K562 (cell line): ENCODE data around the gene ADGRG1. TPM values are rescaled to one million over a fixed set of nuclear protein-coding genes. Genes with fewer than 3 reads are reported as not detected.

Experiments
- BCOR ChIP-seq: fragments of 450-650 bp; IDR thresholded peaks from 2 replicates; pipeline ENCODE4 v1.6.1; 2016
- HIVEP1 ChIP-seq: fragments of 250-450 bp; sonication (Bioruptor Pico); IDR thresholded peaks from 2 replicates; pipeline ENCODE4 v1.4.0; 2020; ENCODE audit warnings: mild to moderate bottlenecking
- HNRNPUL1 ChIP-seq: fragments of 200-400 bp; formaldehyde crosslinking; IDR thresholded peaks from 2 replicates; pipeline ENCODE4 v1.6.1; 2017; ENCODE audit warnings: low read length
- KDM4B ChIP-seq, 2 experiments: fragments of 450-650 bp in 1 of 2; sonication (generic) in 1 of 2; IDR thresholded peaks; 2 replicates each; pipeline ENCODE4 v1.6.1; 2016 to 2017; ENCODE audit warnings: borderline replicate concordance in 2 of 2, antibody characterized with exemption in 1 of 2, low read depth in 1 of 2, mild to moderate bottlenecking in 1 of 2
- NR2F6 ChIP-seq: fragments of 450-650 bp; formaldehyde crosslinking; IDR thresholded peaks from 2 replicates; pipeline ENCODE4 v1.4.0; 2020; ENCODE audit warnings: mild to moderate bottlenecking
- PTRF ChIP-seq: fragments of 450-650 bp; IDR thresholded peaks from 2 replicates; pipeline ENCODE4 v1.6.1; 2016; ENCODE audit warnings: mild to moderate bottlenecking, missing genetic modification characterization, missing compliant biosample characterization
- SIX5 ChIP-seq, 2 experiments: IDR thresholded peaks; 2 replicates each; pipeline ENCODE4 v1.6.1; 2011; ENCODE audit warnings: low read length in 2 of 2, borderline replicate concordance in 1 of 2, low read depth in 1 of 2, mild to moderate bottlenecking in 1 of 2, moderate library complexity in 1 of 2; ENCODE audit not compliant: insufficient read depth in 1 of 2
- SMARCB1 ChIP-seq: IDR thresholded peaks from 2 replicates; pipeline ENCODE4 v1.6.1; 2011; ENCODE audit warnings: improper control_type of control experiment, low read depth; ENCODE audit not compliant: insufficient read length
- ZNF696 ChIP-seq: fragments of 250-450 bp; sonication (Bioruptor Pico); conservative IDR thresholded peaks from 2 replicates; pipeline ENCODE4 v1.4.0; 2020; ENCODE audit warnings: mild to moderate bottlenecking, moderate library complexity
- polyA plus RNA-seq, 8 experiments: library from polyadenylated mRNA; depleted of rRNA in 4 of 8; stranded (reverse) in 5 of 8; unstranded in 3 of 8; fragments of >200 nt; fragmentation: Nextera tagmentation in 2 of 8; fragmentation: Illumina TruSeq in 1 of 8; extraction: Ambion mirVana in 2 of 8; extraction: Trizol in 1 of 8; gene quantifications; 2 replicates each; pipeline versions ENCODE4 v1.2.1 to v1.2.3, GENCODE V29; 2011 to 2014; ENCODE audit warnings: inconsistent platforms in 1 of 8, missing spikeins in 1 of 8
- total RNA-seq, 7 experiments: library from RNA; depleted of rRNA in 6 of 7; stranded (reverse); fragments of >200 nt in 6 of 7; fragmentation: Illumina TruSeq in 2 of 7; extraction: Trizol in 2 of 7; gene quantifications; 2 replicates each; pipeline versions ENCODE4 v1.2.1 to v1.2.3, GENCODE V29; 2011 to 2021; ENCODE audit warnings: low replicate concordance in 1 of 7
- TF ChIP-seq, protein P1 (sequence below): sonication (generic); formaldehyde crosslinking; IDR thresholded peaks from 2 replicates; pipeline ENCODE4 v1.8.1; 2023; ENCODE audit warnings: mild to moderate bottlenecking, missing genetic modification reagents
- TF ChIP-seq, protein P2 (sequence below): sonication (generic); formaldehyde crosslinking; IDR thresholded peaks from 2 replicates; pipeline ENCODE4 v1.4.0; 2020; ENCODE audit warnings: mild to moderate bottlenecking, missing genetic modification reagents
- TF ChIP-seq, protein P3 (sequence below): fragments of 250-450 bp; sonication (Bioruptor Pico); IDR thresholded peaks from 2 replicates; pipeline ENCODE4 v1.8.0; 2022; ENCODE audit warnings: moderate library complexity, mild to moderate bottlenecking, inconsistent platforms
- TF ChIP-seq, protein P4 (sequence below): fragments of 250-450 bp; sonication (Bioruptor Pico); IDR thresholded peaks from 2 replicates; pipeline ENCODE4 v1.5.0; 2021
- TF ChIP-seq, protein P5 (sequence below), 2 experiments: IDR thresholded peaks; 2 replicates each; pipeline ENCODE4 v1.6.1; 2011; ENCODE audit warnings: borderline replicate concordance in 1 of 2, control low read depth in 1 of 2, low read depth in 1 of 2, low read length in 1 of 2, mild to moderate bottlenecking in 1 of 2, mixed read lengths in 1 of 2, moderate library complexity in 1 of 2; ENCODE audit not compliant: insufficient read depth in 1 of 2, insufficient read length in 1 of 2, poor library complexity in 1 of 2, severe bottlenecking in 1 of 2; ENCODE audit errors: extremely low read depth in 1 of 2
- TF ChIP-seq, protein P6 (sequence below): fragments of 450-650 bp; formaldehyde crosslinking; IDR thresholded peaks from 2 replicates; pipeline ENCODE4 v1.4.0; 2022; ENCODE audit warnings: missing genetic modification characterization

The ADGRG1 gene
- total and polyA plus RNA-seq, 9 of the 15 experiments (the other 6 are each of a cell fraction or from before 2014, with no cell fraction given) = 0.04 to 0.31 (median 0.16) TPM; not detected in 6

DNA sequence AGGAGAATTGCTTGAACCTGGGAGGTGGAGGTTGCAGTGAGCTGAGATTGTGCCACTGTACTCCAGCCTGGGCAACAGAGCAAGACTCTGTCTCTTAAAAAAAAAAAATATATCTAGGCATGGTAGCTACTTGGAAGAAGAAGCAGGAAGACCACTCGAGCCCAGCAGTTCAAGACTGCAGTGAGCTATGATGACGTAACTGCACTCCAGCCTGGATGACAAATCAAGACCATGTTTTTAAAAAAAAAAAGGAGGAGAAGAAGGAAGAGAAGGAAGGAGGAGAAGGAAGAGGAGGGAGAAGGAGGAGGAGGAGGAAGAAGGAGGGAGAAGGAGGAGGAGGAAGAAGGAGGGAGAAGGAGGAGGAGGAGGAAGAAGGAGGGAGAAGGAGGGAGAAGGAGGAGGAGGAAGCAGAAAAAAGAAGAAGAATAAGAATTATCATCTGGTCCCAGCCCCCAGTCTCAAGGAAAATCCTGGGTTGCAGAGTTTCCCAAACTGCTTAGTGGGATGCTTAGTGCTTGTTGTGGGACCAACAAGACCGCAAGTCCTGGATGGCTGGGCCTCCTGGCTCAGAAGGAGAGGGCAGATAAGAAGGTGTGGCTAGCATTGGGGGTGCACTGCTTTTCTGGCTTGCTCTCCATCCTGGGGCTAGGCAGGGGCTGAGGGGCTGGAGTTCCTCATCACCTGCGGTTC is 62.5 kb downstream of the ADGRG1 start (continued):
- no peak for TF ChIP-seq HNRNPUL1
- no peak for TF ChIP-seq NR2F6 (CRISPR knock-in tag)
- TF ChIP-seq, protein P1, sequence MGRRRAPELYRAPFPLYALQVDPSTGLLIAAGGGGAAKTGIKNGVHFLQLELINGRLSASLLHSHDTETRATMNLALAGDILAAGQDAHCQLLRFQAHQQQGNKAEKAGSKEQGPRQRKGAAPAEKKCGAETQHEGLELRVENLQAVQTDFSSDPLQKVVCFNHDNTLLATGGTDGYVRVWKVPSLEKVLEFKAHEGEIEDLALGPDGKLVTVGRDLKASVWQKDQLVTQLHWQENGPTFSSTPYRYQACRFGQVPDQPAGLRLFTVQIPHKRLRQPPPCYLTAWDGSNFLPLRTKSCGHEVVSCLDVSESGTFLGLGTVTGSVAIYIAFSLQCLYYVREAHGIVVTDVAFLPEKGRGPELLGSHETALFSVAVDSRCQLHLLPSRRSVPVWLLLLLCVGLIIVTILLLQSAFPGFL (CRISPR knock-in tag) = no peak
- no peak for TF ChIP-seq BCOR
- TF ChIP-seq, protein P2, sequence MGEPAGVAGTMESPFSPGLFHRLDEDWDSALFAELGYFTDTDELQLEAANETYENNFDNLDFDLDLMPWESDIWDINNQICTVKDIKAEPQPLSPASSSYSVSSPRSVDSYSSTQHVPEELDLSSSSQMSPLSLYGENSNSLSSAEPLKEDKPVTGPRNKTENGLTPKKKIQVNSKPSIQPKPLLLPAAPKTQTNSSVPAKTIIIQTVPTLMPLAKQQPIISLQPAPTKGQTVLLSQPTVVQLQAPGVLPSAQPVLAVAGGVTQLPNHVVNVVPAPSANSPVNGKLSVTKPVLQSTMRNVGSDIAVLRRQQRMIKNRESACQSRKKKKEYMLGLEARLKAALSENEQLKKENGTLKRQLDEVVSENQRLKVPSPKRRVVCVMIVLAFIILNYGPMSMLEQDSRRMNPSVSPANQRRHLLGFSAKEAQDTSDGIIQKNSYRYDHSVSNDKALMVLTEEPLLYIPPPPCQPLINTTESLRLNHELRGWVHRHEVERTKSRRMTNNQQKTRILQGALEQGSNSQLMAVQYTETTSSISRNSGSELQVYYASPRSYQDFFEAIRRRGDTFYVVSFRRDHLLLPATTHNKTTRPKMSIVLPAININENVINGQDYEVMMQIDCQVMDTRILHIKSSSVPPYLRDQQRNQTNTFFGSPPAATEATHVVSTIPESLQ (CRISPR knock-in tag) = no peak
- no peak for TF ChIP-seq HIVEP1 (CRISPR knock-in tag)
- TF ChIP-seq KDM4B (IDR thresholded peaks at IDR 0.05; ENCODE audit: borderline replicate concordance in 2 of 2, low read depth in 1 of 2) = no peak
- TF ChIP-seq, protein P3, sequence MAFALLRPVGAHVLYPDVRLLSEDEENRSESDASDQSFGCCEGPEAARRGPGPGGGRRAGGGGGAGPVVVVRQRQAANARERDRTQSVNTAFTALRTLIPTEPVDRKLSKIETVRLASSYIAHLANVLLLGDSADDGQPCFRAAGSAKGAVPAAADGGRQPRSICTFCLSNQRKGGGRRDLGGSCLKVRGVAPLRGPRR = no peak
- TF ChIP-seq SIX5 (IDR thresholded peaks at IDR 0.05; ENCODE audit: borderline replicate concordance in 1 of 2, insufficient read depth in 1 of 2, low read depth in 1 of 2, low read length in 2 of 2) = no peak
- TF ChIP-seq, protein P4, sequence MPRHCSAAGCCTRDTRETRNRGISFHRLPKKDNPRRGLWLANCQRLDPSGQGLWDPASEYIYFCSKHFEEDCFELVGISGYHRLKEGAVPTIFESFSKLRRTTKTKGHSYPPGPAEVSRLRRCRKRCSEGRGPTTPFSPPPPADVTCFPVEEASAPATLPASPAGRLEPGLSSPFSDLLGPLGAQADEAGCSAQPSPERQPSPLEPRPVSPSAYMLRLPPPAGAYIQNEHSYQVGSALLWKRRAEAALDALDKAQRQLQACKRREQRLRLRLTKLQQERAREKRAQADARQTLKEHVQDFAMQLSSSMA (CRISPR knock-in tag) = no peak
- no peak for TF ChIP-seq PTRF (tag)
- TF ChIP-seq ZNF696 = no peak
- no peak for TF ChIP-seq SMARCB1
- TF ChIP-seq, protein P5, sequence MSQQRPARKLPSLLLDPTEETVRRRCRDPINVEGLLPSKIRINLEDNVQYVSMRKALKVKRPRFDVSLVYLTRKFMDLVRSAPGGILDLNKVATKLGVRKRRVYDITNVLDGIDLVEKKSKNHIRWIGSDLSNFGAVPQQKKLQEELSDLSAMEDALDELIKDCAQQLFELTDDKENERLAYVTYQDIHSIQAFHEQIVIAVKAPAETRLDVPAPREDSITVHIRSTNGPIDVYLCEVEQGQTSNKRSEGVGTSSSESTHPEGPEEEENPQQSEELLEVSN (IDR thresholded peaks at IDR 0.05; ENCODE audit: borderline replicate concordance in 1 of 2, extremely low read depth in 1 of 2, insufficient read depth in 1 of 2, insufficient read length in 1 of 2, low read depth in 1 of 2, low read length in 1 of 2, poor library complexity in 1 of 2, severe bottlenecking in 1 of 2) = no peak
- TF ChIP-seq, protein P6, sequence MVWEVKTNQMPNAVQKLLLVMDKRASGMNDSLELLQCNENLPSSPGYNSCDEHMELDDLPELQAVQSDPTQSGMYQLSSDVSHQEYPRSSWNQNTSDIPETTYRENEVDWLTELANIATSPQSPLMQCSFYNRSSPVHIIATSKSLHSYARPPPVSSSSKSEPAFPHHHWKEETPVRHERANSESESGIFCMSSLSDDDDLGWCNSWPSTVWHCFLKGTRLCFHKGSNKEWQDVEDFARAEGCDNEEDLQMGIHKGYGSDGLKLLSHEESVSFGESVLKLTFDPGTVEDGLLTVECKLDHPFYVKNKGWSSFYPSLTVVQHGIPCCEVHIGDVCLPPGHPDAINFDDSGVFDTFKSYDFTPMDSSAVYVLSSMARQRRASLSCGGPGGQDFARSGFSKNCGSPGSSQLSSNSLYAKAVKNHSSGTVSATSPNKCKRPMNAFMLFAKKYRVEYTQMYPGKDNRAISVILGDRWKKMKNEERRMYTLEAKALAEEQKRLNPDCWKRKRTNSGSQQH (CRISPR knock-in tag) = peak; percentile 86
